ENCODE data around the gene CDRT4.
"Not testable (repeated sequence)": the region's sequence is repeated elsewhere in the genome, so short reads cannot be mapped to it uniquely, and the experiment has no call there.

Gene CDRT4

DNA sequence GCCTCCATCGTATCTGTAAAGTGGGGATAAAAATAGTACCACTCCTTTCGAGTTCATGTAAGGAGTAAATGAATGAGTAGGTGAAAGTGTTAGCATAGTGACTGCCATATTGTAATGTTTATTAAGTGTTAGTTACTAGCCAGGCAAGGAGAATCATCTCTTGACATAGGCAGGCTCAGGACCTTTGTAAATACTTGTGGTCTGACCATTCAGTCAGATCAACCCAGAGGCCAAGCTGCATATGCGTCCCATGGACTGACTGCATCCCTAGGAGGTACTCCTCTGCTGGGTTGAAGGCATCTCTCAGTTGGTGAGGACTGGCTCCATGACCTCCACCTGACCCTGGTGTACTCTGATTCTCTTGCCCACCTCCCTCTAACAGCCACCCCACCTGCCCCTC is 40.5 kb upstream of the CDRT4 start:
- no peaks in the 10 kb centered on the region for H3K9me3 ChIP-seq (ENCODE audit: control insufficient read depth, insufficient read depth, low read length)

DNA sequence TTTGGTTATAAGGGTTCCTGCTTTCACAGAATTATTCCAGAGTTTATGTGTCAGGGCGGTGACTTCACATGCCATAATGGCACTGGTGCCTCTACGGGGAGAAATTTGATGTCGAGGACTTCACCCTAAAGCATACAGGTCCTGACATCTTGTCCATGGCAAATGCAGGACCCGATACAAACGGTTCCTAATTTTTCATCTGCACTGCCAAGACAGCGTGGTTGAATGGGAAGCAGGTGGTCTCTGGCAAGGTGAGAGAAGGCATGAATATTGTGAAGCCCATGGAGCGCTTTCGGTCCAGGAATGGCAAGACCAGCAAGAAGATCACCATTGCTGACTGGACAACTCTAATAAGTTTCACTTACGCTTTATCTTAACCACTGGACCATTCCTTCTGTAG is 39.6 kb upstream of the CDRT4 start:
- H3K4me1 ChIP-seq (ENCODE audit: control insufficient read depth, insufficient read depth, low read length) = 0 out of 2 replicates have a peak, but pooled peaks cover 1% of the 10 kb centered on the region
- no peak for DNase-seq (ENCODE audit: low read depth, low spot score)
- H3K27ac ChIP-seq (ENCODE audit: low read length) = no peak overlapping the region
- 0 out of 2 replicates have a peak, but pooled peaks cover 3% of the 10 kb centered on the region for H3K36me3 ChIP-seq (ENCODE audit: control insufficient read depth, insufficient read depth, low read length)
- no peaks in the 10 kb centered on the region for H3K9me3 ChIP-seq (ENCODE audit: control insufficient read depth, insufficient read depth, low read length)
- H3K4me3 ChIP-seq (ENCODE audit: low read length) = no peak overlapping the region
- no CpG with 5 or more reads among the region's 9 CpGs for WGBS (ENCODE audit: insufficient coverage, insufficient read length)
- no peaks in the 10 kb centered on the region for H3K27me3 ChIP-seq (ENCODE audit: control insufficient read depth, insufficient read depth, low read length)

More for the DNA sequence above, 40.5 kb upstream of the CDRT4 start:
- Histone ChIP-seq H3K4me1 (ENCODE audit: control insufficient read depth, insufficient read depth, low read length) (0 out of 2 replicates have a peak, but pooled peaks cover 1% of the 10 kb centered on the region), H3K4me3 (ENCODE audit: low read length) (no peak overlapping the region), H3K27me3 (ENCODE audit: control insufficient read depth, insufficient read depth, low read length) (no peaks in the 10 kb centered on the region), H3K27ac (ENCODE audit: low read length) (no peak overlapping the region), H3K36me3 (ENCODE audit: control insufficient read depth, insufficient read depth, low read length) (0 out of 2 replicates have a peak, but pooled peaks cover 3% of the 10 kb centered on the region)
- WGBS (ENCODE audit: insufficient coverage, insufficient read length) = no CpG with 5 or more reads among the region's 3 CpGs
- no peak for DNase-seq (ENCODE audit: low read depth, low spot score)

DNA sequence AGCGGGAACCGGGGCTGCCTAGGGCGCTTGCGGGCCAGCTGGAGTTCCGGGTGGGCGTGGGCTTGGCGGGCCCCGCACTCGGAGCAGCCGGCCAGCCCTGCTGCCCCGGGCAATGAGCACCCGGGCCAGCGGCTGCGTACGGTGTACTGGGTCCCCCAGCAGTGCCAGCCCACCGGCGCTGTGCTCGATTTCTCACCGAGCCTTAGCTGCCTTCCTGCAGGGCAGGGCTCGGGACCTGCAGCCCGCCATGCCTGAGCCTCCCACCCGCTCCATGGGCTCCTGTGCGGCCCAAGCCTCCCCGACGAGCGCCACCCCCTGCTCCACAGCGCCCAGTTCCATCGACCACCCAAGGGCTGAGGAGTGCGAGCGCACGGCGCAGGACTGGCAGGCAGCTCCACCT is 38.3 kb upstream of the CDRT4 start:
- H3K27ac ChIP-seq (ENCODE audit: low read length); DNase-seq (ENCODE audit: low read depth, low spot score); H3K36me3 ChIP-seq (ENCODE audit: control insufficient read depth, insufficient read depth, low read length); H3K4me1 ChIP-seq (ENCODE audit: control insufficient read depth, insufficient read depth, low read length); H3K27me3 ChIP-seq (ENCODE audit: control insufficient read depth, insufficient read depth, low read length); H3K9me3 ChIP-seq (ENCODE audit: control insufficient read depth, insufficient read depth, low read length); H3K4me3 ChIP-seq (ENCODE audit: low read length): not testable (repeated sequence)
- WGBS (ENCODE audit: insufficient coverage, insufficient read length) = no CpG with 5 or more reads among the region's 32 CpGs

DNA sequence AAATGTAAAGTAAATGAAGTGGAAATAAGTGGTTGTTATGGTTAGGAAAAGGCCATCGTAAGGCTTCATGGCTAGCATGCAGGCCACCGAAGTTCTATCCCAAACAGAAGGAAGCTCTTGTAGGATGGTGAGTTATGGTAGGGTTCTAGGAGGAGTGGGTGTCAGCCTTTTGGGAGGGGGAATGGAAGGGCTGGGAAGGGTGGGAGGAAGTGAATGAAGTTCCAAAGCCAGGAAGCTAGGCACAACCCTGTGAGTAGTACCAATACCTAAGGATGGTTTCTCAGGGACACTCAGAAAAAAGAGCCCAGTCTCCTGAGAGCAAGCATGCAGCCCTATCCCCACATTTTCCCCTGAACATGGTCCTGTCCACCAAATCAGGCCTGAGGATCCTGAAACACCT is 36.3 kb upstream of the CDRT4 start:
- no peaks in the 10 kb centered on the region for H3K9me3 ChIP-seq (ENCODE audit: control insufficient read depth, insufficient read depth, low read length)
- H3K4me3 ChIP-seq (ENCODE audit: low read length) = no peak overlapping the region
- 0 out of 2 replicates have a peak, but pooled peaks cover 3% of the 10 kb centered on the region for H3K36me3 ChIP-seq (ENCODE audit: control insufficient read depth, insufficient read depth, low read length)
- H3K27me3 ChIP-seq (ENCODE audit: control insufficient read depth, insufficient read depth, low read length) = no peaks in the 10 kb centered on the region
- H3K27ac ChIP-seq (ENCODE audit: low read length) = no peak overlapping the region
- WGBS (ENCODE audit: insufficient coverage, insufficient read length) = 100% methylated on average over 1 of the region's 2 CpGs
- no peak for DNase-seq (ENCODE audit: low read depth, low spot score)
- H3K4me1 ChIP-seq (ENCODE audit: control insufficient read depth, insufficient read depth, low read length) = 0 out of 2 replicates have a peak, but pooled peaks cover 1% of the 10 kb centered on the region

DNA sequence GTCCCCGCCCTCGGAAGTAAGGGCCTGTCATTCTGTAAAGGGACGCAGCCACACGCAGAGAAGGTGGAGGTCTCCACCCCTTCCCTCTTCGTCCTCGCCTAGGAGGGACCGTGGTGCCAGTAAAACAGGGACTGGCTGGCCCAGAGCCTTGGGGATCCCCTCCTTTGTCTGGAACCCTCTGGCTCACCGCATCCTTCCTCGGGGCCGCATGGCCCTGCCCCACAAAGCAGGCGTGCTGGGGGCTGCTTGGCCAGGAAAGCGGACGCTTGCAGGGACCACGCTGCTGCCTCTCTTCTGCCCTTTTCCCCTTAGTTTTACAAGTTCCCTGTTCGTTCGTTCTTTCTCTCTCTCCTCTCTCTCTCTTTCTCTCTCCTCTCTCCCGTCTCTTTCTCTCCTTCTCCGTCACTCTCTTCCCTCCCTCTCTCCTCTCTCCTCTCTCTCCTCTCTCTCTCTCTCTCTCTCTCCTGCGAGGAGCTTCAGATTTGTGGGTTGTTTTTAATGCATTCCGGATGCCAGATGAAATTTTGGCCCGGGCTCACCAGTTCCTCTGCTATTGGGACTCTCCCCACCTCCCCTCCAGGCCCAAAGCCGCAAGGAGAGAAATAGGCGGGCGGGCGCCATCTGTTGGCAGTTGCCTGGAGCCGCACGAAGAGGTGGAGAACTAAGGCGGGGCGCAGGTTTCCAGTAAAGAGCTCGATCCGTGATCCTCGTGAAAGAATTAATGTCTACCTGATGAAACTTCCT is 35.1 kb upstream of the CDRT4 start:
- Histone ChIP-seq H3K4me3 (ENCODE audit: low read length) (no peak overlapping the region), H3K27ac (ENCODE audit: low read length) (no peak overlapping the region)

DNA sequence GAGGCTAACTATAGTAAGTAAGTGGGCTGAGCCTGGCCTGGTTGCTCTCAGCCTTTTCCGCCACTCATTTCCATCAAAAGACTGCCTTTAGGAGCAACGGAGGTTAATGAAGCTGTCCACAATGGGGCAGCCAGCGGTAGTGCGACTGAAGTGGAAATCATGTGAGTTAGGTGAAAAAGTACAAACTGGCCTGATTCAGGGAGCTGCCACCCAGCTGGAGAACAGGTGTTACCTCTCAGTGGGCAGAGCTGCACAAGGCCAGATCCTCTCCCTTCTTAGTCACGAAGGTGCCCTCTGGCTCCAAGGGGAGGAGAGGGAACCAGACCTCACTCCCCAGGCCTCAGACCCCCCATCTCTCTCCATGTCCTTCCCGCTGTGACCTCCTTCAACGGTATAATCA is 34.4 kb upstream of the CDRT4 start:
- H3K4me3 ChIP-seq (ENCODE audit: low read length) = no peak overlapping the region
- DNase-seq (ENCODE audit: low read depth, low spot score) = no peak
- H3K4me1 ChIP-seq (ENCODE audit: control insufficient read depth, insufficient read depth, low read length) = 0 out of 2 replicates have a peak, but pooled peaks cover 1% of the 10 kb centered on the region
- WGBS (ENCODE audit: insufficient coverage, insufficient read length) = no CpG with 5 or more reads among the region's 7 CpGs
- H3K27me3 ChIP-seq (ENCODE audit: control insufficient read depth, insufficient read depth, low read length) = no peaks in the 10 kb centered on the region
- H3K27ac ChIP-seq (ENCODE audit: low read length) = no peak overlapping the region
- H3K36me3 ChIP-seq (ENCODE audit: control insufficient read depth, insufficient read depth, low read length) = no peaks in the 10 kb centered on the region; the same call in 1 of the 2 replicates
- H3K9me3 ChIP-seq (ENCODE audit: control insufficient read depth, insufficient read depth, low read length) = no peaks in the 10 kb centered on the region

More for the DNA sequence above, 35.1 kb upstream of the CDRT4 start:
- Histone ChIP-seq H3K4me1 (ENCODE audit: control insufficient read depth, insufficient read depth, low read length) (0 out of 2 replicates have a peak, but pooled peaks cover 1% of the 10 kb centered on the region), H3K9me3 (ENCODE audit: control insufficient read depth, insufficient read depth, low read length) (no peaks in the 10 kb centered on the region), H3K36me3 (ENCODE audit: control insufficient read depth, insufficient read depth, low read length) (0 out of 2 replicates have a peak, but pooled peaks cover 3% of the 10 kb centered on the region), H3K27me3 (ENCODE audit: control insufficient read depth, insufficient read depth, low read length) (no peaks in the 10 kb centered on the region)
- 97% methylated on average over 2 of the region's 32 CpGs for WGBS (ENCODE audit: insufficient coverage, insufficient read length)
- no peak for DNase-seq (ENCODE audit: low read depth, low spot score)

DNA sequence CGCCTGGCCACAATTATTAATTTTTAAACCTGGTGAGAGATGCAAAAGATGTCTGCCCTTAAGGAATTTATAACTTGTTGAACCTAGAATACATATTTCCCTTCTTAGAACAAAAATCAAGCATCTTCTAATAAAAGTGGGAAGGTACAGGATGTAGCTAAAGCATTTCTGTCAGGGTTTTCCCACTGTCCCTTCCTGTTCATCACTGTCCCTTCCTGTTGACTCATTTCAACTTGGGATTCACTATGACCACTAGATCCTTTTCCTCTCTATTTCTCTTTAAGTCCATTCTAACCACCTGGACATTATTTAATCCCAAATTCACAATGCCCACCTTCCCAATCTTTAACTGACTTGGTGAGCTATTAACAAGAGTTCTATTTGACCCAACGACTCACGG is 33.9 kb upstream of the CDRT4 start:
- DNase-seq (ENCODE audit: low read depth, low spot score) = no peak
- Histone ChIP-seq H3K36me3 (ENCODE audit: control insufficient read depth, insufficient read depth, low read length) (no peaks in the 10 kb centered on the region; the same call in 1 of the 2 replicates), H3K4me1 (ENCODE audit: control insufficient read depth, insufficient read depth, low read length) (0 out of 2 replicates have a peak, but pooled peaks cover 1% of the 10 kb centered on the region), H3K4me3 (ENCODE audit: low read length) (no peak overlapping the region), H3K27me3 (ENCODE audit: control insufficient read depth, insufficient read depth, low read length) (no peaks in the 10 kb centered on the region), H3K9me3 (ENCODE audit: control insufficient read depth, insufficient read depth, low read length) (no peaks in the 10 kb centered on the region), H3K27ac (ENCODE audit: low read length) (no peak overlapping the region)
- WGBS (ENCODE audit: insufficient coverage, insufficient read length) = no CpG with 5 or more reads among the region's 3 CpGs

DNA sequence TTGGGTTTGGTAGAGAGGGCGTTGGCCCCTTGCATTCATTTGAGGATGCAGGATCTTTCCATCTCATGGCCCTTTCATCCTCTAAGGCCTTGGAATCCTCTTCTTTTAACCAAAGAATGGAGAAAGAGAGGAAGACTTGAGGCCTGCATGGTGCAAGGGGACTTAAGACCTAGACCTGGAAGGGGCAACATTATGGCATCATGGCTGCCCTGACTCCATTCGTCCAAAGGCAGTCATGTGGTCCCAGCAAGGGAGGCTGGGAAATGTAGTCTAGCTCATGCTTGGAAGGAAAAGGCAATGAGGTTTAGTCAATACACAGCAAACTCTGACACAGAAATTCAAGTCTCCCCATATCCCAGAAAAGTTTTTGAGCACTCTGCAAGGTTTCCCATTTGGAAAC is 30.7 kb upstream of the CDRT4 start:
- WGBS (ENCODE audit: insufficient coverage, insufficient read length) = no CpG with 5 or more reads among the region's 2 CpGs
- 0 out of 2 replicates have a peak, but pooled peaks cover 1% of the 10 kb centered on the region for H3K4me1 ChIP-seq (ENCODE audit: control insufficient read depth, insufficient read depth, low read length)
- no peak overlapping the region for H3K27ac ChIP-seq (ENCODE audit: low read length)
- H3K27me3 ChIP-seq (ENCODE audit: control insufficient read depth, insufficient read depth, low read length) = no peaks in the 10 kb centered on the region
- H3K9me3 ChIP-seq (ENCODE audit: control insufficient read depth, insufficient read depth, low read length) = no peaks in the 10 kb centered on the region
- H3K4me3 ChIP-seq (ENCODE audit: low read length) = no peak overlapping the region
- DNase-seq (ENCODE audit: low read depth, low spot score) = no peak
- no peaks in the 10 kb centered on the region; the same call in 1 of the 2 replicates for H3K36me3 ChIP-seq (ENCODE audit: control insufficient read depth, insufficient read depth, low read length)

DNA sequence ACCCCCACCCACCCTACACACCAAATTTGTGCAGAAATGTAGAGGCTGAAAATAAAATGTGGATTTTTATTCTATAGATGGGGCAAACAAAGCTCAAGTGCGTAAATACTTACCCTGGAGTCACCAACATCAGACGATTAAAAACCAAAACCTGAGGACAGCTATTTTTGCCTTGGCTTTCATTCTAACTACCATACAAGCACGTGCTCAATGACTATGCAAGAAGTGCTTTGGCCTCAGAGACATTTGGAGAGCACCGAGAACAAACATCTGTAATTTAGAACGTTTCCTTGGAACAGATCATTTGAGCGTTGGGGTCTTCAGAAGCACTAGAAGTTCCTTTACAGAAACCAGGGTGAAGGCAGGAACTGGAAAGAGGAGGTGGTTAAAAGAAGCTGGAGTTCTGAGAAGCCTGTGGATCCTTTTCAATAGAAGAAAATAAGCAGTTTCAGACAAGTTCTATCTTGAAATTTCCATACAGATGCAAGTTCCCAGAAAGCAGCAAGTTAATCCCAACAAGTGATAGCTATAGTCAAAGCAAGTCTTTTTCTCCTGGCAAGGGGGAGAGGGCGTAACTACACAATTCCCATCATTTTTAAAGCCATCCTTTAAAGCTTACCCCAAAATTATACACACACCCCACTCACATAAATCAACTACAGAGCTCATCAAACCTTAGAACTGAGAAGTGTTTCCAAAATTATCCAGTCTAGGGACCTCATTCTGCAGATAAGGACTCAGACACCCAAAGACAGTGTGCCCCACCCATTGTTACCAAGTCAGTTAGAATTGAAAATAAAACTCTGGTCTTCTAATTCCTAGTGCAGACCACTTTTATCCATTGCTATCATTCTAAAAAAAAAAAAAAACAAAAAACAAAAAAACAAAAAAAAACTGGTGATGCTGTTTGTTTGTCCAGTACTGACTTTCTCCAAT is 29.6 kb upstream of the CDRT4 start:
- DNase-seq (ENCODE audit: low read depth, low spot score) = no peak
- Histone ChIP-seq H3K27ac (ENCODE audit: low read length) (no peak overlapping the region), H3K9me3 (ENCODE audit: control insufficient read depth, insufficient read depth, low read length) (no peaks in the 10 kb centered on the region), H3K36me3 (ENCODE audit: control insufficient read depth, insufficient read depth, low read length) (no peaks in the 10 kb centered on the region; the same call in 1 of the 2 replicates), H3K4me3 (ENCODE audit: low read length) (no peak overlapping the region), H3K27me3 (ENCODE audit: control insufficient read depth, insufficient read depth, low read length) (no peaks in the 10 kb centered on the region), H3K4me1 (ENCODE audit: control insufficient read depth, insufficient read depth, low read length) (no peaks in the 10 kb centered on the region; the same call in 1 of the 2 replicates)
- no CpG with 5 or more reads among the region's 7 CpGs for WGBS (ENCODE audit: insufficient coverage, insufficient read length)

DNA sequence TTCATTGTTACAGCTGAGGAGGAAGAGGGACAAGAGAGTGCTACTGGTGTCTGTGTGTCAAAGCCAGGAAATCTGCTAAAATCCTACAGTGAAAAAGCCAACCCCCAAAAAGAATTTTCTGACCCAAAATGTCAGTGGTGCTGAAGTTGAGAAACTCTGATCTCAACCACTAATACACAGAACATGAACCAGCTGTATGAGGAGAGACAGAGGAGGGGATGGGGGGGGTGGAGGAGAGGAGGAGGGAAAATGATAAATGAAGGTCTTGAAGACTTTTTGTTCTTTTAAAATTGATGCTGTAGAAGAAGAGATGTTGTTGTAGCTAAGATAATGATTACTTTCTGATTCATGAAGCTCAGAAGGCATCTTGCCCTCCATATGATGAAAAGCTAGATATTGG is 27.4 kb upstream of the CDRT4 start:
- Histone ChIP-seq H3K9me3 (ENCODE audit: control insufficient read depth, insufficient read depth, low read length) (no peaks in the 10 kb centered on the region), H3K4me1 (ENCODE audit: control insufficient read depth, insufficient read depth, low read length) (no peaks in the 10 kb centered on the region; the same call in 1 of the 2 replicates), H3K27ac (ENCODE audit: low read length) (no peak overlapping the region), H3K36me3 (ENCODE audit: control insufficient read depth, insufficient read depth, low read length) (no peaks in the 10 kb centered on the region; the same call in 1 of the 2 replicates), H3K27me3 (ENCODE audit: control insufficient read depth, insufficient read depth, low read length) (no peaks in the 10 kb centered on the region), H3K4me3 (ENCODE audit: low read length) (no peak overlapping the region)
- DNase-seq (ENCODE audit: low read depth, low spot score) = no peak
